ENCODE data around the gene TCF15.
A peak's percentile ranks its signal among the peaks of the same experiment; 100 is the strongest.

TCF15 gene, protein sequence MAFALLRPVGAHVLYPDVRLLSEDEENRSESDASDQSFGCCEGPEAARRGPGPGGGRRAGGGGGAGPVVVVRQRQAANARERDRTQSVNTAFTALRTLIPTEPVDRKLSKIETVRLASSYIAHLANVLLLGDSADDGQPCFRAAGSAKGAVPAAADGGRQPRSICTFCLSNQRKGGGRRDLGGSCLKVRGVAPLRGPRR

GRCh38 chr20:610130-611046 lies at the start of gene TCF15:
Gene TCF15 (minus strand): TSS chr20:610309. CDS start chr20:610237, 72 bp downstream.
- DNase-seq = peak; percentile 21

GRCh38 chr20:658731-659291 lies 48.7 kb upstream of the TCF15 start:
- DNase-seq = no peak

- no peak for DNase-seq
These were observed 48.1 kb upstream of the TCF15 start for GRCh38 chr20:658202-658601.

DNA sequence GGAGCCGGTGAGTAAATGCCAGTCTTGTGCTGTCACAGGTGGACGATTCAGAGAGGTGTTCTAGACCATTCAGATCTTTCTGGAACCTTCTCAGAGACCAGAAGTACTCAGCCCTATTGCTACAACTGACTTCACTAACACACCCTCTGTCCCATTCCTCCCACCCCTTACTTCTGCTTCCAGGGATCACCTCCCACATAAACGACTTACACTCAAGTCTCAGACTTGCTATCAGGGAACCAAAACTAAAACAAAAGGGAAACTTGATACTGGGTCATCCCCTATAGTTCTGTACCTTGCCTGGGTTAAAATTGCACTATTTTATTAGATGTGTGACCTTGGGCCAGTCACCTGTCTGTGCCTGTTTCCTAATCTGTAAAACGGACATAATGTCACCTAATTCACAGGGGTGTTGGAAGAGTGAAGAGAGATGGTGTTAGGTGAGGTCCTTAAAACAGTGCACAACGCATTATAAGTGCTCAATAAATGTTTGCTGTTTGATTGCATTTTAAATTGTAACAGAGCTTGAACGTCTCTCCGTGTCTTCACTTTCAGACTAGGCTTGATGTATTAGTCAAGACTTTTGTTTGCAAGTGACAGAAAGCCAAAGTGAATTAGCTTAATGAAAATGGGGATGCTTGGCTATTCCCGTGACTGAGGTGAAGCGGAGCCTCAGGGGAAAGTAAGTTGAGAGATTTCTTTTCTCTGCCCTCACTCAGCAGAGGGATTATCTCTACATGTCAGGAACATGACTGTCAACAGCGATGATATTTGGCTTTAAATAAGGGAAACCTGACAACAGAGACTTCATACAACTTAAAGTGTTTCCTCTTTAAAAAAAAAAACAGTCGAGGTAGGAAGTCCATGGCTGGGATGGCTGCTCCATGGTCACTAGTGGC lies 45.9 kb upstream of the TCF15 start:
- DNase-seq = no peak

DNA sequence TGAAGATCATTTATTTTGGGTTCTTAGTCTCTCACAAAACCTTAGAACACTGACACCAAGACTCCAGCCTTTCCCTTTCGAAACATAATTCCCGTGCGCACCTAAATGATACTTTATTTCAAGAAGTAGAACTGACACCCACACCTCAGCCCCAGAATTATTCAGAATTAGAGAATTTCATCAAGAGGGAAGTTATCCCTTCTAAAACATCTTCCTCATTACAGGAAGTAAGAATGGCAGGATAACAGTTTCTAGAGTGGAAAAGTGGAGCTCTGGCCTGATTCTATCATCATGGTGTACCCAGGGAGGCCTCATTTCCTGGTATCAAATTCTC lies 44.3 kb upstream of the TCF15 start:
- DNase-seq = no peak

DNA sequence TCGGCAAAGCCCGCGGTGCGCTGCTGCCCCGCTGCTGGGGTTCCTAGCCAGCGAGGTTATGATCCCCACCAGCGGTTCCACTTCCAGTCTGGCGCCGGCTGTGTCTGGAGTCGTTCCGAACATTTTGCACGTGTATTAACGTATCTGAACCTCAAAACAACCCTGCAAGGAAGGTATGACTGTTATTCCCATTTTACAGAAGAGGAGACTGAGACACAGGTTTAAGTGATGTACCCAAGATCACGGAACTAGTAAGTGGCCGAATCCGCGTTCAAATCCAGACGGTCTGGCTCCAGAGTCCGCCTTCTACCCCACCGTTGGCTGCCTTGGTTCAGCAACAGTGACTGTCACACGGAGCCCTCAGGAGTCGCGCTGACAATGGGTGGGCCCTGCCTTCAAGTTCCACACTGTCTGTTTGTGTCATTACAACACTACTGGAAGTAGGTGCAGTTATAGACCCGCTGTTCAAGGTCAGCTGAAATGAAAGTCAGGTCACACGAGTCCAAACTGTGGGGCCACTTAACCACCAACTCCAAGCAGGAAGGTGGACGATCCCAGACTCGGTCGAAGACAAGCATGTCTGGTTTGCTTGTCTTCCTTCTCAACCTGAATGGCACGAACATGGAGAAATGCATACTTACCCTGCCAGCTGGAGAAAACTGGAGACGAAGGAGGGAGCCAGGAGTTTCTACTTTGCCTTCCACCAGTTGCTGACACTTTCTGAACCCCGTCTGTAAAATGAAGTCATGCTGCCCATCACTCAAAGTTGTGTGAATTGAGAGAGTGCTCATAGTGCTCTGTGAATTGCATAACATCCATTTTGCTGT lies 43.7 kb upstream of the TCF15 start:
- DNase-seq = no peak

- DNase-seq = peak; percentile 82
These were observed 43.0 kb upstream of the TCF15 start, which contains the start of gene SRXN1 for GRCh38 chr20:653110-653589. Gene SRXN1 (minus strand): TSS chr20:653200. CDS start chr20:653185, 15 bp downstream.

DNA sequence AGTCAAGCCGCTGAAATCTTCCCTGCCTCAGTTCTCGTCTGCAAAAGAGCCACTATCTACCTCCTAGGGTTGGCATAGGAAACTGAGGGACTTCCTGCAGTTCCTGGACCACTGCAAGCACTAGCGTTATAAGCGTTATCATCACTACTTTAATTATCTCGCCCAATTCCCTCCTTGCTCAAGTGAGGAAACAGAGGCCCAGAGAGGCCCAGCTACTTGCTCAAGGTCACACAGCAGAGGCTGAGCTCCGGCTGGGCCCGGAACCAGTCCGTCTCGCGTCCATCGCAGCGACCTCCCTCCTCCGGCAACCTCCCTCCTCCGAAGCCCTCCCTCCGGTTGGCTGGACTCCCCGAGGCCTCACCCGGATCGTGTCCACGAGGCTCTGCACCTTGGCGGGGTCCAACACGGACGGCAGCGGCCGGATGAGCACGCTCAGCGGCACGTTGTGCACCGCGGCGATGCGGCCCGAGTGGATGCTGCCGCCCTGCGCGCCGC lies 42.6 kb upstream of the TCF15 start:
- no peak for DNase-seq

DNA sequence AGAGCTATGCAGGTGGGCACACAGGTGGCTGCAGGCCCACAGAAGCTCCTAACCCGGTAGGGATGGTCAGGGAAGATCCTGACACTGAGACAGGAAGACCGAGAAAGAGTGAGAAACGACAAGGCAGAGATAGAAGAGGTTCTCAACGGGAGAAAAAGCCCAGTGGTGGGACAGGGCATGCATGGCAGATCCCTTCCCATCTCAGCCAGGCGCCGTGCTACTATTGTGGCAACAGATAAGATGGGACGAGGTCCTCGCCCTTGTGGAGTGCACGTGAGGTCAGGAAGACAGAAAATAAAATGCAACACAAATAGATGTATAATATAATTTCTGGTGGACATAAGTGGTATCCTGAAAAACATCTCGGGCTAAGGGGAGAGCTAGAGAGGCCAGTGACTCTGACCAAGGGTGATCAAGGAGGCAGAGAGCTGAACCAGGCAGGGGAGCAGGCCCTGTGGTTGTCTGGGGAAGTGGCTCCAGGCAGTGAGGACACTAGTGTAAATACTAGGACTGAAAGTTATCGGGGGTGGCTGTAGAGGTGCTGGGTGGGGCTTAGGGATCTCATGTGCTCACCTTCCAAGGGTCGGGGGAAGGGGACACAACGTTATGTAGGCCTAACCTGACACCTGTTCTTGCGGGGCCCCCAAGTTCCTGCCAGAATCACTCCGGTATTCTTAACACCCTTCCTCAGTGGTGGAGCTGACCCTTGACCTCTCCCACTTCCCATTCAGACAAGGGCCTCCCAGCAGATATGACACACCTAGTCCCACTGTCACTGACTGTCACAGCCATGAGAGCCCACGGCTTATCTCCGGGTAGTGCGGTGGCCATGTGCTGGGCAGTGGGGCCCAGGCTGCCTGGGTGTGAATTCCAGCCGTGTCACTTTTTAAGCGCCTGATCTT lies 41.9 kb upstream of the TCF15 start:
- DNase-seq = no peak

GRCh38 chr20:650954-651353 lies 40.8 kb upstream of the TCF15 start:
- no peak for DNase-seq

DNA sequence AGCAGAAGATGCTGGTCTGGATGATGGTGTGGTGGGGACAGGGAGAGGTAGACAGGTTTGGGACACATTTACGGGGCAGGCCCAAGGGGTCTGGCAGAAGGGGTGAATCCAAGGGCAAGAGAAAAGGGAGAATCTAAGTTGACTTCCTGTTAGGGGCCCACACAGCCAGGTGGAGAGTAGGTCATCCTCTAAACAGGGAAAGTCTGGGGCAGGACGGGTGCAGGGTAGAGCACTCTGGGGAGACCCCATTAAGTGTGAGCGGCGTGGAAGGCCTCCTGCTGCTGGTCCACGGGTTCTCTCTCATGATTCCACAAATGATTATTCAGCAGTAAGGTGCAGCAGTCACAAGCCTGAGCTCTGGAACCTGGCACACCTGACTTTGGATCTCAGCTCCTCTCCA lies 40.2 kb upstream of the TCF15 start:
- no peak for DNase-seq

GRCh38 chr20:647479-648019 lies 37.4 kb upstream of the TCF15 start:
- no peak for DNase-seq

- DNase-seq = no peak
These were observed 36.7 kb upstream of the TCF15 start for GRCh38 chr20:646868-647233.

DNA sequence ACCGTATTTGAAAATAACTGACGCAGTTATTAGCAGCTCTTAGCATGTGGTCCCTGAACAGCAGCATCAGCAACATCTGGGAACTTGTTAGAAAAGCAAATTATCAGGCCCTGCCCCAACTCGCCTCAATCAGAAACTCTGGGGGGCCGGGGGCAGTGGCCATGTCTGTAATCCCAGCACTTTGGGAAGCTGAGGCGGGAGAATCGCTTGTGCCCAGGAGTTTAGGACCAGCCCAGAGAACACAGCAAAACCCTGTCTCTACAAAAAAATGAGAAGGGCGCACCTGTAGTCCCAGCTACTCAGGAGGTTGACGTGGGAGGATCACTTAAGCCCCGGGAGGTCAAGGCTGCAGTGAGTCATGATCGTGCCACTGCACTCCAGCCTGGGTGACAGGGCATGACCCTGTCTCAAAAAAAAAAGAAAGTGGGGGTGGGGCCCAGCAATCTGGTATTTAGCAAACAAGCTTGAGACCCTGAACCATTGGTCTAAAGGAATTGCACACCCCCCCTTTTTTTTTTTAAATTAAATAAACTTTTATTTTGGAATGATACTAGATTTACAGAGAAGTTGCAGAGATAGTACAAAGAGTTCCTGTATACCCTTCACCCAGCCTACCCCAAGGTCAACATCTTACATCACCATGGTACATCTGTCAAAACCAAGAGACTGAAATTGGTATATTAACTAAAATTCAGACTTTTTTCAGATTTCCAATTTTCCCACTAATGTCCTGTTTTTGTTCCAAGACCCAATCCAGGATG lies 36.2 kb upstream of the TCF15 start:
- DNase-seq = no peak

DNA sequence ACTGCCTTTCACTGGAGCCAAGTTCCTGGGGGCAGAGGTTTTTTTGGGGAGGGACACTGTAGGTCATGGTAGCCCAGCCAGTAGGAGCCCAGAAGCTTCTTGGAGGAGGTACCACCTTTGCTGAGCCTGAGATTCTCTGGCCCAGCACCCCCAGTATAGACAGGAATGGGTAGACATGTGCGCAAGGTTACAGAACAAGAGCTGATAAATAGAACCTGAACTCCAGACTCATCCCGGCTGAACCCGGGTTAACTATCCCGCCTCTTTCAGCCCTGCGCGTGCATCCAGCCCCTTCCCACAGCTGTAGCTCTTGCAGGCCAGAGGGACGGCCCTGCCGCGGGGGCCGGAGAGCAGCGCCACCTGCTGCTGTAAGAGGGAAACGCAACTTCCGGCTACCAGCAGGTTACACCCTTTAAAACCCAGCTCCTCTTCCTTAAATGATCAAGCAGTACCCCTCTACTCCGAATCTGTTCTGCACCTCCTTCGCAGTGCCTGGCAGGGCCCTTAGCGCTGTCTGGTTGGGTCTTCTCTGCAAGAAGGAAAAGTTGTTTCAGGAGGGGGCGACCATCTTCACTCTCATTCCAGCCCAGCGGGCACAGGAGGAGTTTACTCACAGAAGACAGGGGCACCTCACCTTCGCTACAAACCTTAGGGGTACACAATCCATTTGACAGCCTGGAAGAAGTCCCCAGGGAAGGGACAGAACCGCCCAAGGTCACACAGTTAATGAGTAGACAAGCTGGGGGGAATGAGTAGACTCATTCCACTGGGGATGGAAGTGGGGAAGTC lies 35.4 kb upstream of the TCF15 start:
- DNase-seq = peak; percentile 60

DNA sequence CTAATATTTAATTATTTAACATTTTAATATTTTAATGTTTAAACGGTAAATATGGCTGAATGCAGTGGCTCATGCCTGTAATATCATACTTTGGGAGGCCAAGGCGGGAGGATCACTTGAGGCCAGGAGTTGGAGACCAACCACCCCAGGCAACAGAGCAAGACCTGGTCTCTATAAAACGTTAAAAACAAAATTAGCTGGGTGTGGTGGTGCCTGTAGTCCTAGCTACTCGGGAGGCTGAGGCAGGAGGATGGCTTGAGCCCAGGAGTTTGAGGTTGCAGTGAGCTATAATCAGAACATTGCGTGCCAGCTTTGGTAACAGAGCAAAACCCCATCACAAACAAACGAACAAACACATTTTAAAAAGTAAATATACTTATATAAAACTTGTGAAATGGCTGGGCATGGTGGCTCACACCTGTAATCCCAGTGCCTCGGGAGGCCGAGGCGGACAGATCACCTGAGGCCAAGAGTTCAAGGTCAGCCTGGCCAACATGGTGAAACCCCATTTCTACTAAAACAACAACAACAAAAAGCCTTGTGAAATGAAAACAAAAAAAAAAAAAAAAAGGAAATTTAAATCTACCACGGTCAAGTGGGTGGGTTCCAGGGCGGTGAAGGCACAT lies 34.7 kb upstream of the TCF15 start:
- DNase-seq = no peak

- no peak for DNase-seq
These were observed 32.5 kb upstream of the TCF15 start for GRCh38 chr20:642398-643174.
